DND-41 (cell line): ENCODE data around the gene PKDREJ.

Experiments used
- EZH2 ChIP-seq: IDR thresholded peaks from 3 replicates; pipeline ENCODE4 v1.6.1; 2012; ENCODE audit warnings: borderline replicate concordance, low read depth, mild to moderate bottlenecking, moderate library complexity, low read length, inconsistent platforms; ENCODE audit not compliant: severe bottlenecking
- TF ChIP-seq, protein P1 (sequence below): IDR thresholded peaks from 2 replicates; pipeline ENCODE4 v1.5.1; 2012; ENCODE audit warnings: borderline replicate concordance, low read length, moderate library complexity, mild to moderate bottlenecking; ENCODE audit not compliant: poor library complexity, severe bottlenecking; ENCODE audit errors: extremely low read depth

DNA sequence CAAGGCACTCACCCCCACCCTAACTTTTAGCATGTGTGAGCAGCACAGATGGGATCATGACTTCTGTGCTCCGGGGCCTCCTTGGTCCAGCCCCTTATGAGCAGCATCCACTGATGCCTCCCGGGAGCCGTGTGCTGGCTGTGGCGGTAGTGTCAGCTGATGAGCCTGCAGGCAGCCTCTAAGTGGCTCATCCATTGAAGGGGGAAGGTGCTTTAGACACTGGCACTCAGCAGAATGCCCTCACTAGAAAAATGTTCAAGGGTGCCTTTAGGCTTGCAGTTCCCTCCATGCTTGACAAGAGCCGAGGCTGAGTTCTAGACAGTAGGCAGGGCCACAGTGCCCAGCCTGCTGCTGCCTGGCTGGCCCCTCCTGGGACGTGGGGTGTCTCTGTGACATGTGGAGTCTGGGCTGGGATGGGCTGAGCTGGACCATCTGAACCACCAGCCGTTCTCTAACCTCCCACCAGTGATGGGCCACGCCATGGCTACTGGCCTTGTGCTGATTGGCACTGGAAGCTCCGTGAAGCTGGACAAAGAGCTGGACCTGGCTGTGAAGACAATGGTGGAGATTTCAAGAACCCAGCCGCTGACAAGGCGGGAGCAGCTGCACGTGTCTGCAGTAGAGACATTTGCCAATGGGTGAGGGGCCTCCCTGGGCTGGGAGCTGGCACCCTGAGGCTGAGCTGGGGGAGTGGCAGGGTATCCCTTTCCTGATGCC lies 10.4 kb upstream of the PKDREJ start:
- TF ChIP-seq, protein P1, sequence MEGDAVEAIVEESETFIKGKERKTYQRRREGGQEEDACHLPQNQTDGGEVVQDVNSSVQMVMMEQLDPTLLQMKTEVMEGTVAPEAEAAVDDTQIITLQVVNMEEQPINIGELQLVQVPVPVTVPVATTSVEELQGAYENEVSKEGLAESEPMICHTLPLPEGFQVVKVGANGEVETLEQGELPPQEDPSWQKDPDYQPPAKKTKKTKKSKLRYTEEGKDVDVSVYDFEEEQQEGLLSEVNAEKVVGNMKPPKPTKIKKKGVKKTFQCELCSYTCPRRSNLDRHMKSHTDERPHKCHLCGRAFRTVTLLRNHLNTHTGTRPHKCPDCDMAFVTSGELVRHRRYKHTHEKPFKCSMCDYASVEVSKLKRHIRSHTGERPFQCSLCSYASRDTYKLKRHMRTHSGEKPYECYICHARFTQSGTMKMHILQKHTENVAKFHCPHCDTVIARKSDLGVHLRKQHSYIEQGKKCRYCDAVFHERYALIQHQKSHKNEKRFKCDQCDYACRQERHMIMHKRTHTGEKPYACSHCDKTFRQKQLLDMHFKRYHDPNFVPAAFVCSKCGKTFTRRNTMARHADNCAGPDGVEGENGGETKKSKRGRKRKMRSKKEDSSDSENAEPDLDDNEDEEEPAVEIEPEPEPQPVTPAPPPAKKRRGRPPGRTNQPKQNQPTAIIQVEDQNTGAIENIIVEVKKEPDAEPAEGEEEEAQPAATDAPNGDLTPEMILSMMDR: no peak
- TF ChIP-seq EZH2: no peak
